NCI-H2107 (cell line): ENCODE measurements around the gene PTF1A.
"Not testable (repeated sequence)": the region's sequence is repeated elsewhere in the genome, so short reads cannot be mapped to it uniquely, and the experiment has no call there.

Experiments
- DNase-seq: peaks from one replicate; lab custom pipeline; 2025; lab: John Stamatoyannopoulos, UW

Gene PTF1A

DNA sequence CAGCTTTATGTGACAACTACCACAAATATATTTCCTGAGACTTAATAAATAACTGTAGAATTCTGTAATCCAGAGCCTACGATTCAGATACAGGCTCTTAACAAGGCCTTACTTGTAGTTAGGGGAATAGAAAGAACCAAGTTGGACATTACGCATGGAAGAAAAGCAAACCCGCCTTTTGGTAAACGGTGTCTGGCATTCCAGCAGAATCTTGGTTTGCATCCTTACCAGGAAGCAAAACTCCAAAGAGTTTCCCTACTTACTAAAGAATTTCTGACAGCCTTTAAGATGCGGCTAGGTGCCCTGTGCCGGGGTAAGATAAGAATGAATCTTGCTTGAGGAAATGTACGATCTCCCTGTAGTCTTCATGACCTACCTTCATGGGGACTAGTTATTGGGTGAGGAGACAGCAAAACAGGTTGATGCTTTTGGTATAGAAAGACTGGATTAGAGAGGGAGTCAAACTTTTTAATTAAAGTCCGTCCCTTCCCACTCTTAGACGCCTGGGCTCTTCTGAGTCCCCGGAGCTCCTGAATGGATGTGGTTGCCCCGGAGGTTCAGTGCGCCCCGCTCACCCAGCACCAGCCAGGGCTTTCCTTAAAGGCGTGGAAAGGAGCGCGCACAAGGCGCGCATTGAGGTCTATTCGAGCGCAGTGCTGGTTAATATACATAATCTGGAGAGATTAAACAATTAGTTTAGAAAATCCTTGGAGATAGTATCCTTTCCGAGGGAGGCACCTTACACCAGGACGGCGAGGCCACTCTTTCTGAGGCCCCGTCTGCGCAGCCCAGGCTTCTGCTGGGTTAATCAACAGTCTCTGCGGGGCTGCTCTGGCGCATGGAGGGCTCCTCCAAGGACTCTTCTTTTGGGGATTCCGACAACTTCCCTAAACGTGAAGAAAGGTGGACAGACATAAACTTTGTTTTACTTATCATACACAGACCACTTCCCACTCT is 11.5 kb downstream of the PTF1A start:
- DNase-seq, result no peak

DNA sequence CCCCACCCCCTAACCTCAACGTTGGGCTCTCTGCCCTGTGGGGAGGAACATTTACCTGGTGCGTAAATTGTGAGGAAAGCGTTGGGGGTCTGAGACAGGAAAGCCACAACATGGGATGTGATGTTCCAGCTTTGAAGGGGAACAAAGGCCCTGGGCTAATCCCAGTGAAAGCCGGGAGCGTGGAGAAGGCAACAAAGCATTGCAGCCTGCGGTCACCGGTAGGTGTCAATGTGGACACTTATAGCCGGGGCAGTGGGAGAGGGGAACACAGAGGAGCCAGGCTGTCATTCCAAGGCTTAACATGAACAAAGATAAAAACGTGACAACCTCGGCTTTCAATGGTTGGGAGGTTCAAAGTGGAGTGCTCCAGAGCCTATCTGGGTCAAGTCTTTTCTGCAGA is 12.7 kb downstream of the PTF1A start:
- no peak for DNase-seq

DNA sequence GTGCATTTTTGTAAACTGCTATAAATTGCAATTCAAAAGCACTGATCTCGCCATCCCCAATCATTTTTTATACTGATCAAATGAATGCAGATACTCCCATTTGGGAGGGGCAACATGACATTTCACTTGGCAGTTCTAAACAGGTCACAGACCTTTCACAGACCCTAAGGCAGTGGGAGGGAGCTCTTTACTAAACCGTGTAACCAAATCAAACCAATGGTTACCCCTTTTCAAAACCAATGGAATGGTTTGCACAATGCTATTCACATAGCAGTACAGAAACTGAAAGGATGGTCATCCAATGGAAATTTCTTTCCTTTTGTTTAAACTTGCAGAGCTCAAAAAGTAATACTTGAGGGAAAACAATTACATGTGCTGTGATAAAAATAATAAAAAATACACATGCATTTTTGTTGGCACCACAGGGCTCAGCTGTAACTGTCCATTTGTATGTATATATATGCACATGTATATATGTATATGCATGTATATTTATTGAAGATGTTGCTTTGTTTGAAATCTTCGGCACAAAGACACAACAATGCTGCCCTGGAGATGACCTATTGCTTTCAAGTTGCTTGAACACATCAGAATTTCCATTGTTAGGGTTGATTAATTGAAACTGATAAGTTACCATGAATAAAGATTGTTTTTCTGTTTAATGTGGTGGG is 14.0 kb downstream of the PTF1A start:
- DNase-seq, result no peak

DNA sequence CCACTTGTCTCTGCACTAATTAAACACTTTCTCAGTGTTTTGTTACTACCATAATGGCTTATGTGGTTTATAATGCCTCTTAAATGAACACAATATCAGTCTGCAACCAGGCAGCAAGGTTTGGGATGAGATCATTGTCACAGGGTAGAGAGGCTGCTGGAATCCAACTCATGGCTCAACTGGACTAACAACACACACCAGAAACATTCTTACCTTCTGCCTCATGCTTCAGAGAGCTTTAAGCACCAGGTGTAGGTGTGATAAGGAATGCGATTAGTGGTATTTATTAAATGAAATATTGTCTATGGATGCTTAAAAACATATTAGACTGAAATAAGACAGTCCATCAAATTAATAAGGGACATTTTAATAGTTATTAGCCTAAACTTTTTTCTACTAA is 25.4 kb downstream of the PTF1A start:
- no peak for DNase-seq

DNA sequence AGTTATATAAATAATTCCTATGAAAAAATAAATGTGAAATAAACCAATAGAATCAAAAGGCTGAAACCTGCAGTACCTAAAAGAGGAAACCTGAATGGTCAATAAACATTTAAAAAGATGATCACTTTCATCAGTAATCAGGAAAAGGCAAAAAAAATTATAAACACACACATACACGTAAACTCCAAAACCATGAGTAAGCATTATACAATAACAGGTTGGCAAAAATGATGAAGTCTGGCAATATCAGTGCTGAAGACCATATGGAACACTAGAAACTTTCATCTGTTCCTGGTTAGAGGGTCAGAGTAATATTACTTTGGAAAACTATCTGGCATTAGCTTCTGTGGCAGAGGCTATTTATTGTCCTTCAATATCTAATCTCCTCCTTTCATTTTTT is 38.5 kb downstream of the PTF1A start:
- DNase-seq, result no peak

DNA sequence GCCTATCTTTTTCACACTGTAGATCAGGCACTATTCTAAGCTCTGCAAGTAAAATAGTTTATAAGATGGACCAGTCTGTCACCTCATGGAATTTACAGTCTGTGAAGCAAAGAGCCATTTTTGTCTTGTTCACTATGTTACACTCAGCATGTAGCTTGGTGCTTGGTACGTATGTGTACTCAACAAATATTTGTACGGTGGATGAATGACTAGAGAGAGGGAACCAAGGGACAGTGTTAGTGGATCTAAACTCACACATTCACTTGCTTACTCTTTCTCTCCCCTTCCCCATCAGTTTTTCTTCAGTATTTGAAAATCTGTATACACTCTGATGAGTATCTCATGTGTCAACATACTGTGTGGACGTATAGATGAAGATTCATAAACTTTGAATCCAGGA is 45.9 kb downstream of the PTF1A start:
- DNase-seq, result no peak

DNA sequence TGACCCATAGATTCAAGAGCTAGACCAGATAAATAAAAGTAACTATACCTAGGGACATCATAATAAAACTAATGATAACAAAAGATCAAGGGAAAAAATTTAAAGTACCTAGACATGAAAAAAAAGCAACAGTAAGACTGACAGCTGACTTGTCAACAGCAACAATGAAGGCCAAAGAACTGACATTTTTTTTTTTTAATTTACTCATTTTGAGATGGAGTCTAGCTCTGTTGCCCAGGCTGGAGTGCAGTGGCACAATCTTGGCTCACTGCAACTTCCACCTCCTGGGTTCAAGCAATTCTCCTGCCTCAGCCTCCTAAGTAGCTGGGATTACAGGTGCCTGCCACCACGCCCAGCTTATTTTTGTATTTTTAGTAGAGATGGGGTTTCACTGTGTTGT is 49.7 kb downstream of the PTF1A start:
- DNase-seq, result not testable (repeated sequence)
